Measurements from ENCODE around the gene PHLPP1.

The PHLPP1 gene

GRCh38 chr18:62759704-62760402, 44.5 kb downstream of the PHLPP1 start:
- no peaks in the 10 kb centered on the region for H3K9me3 ChIP-seq (ENCODE audit: control insufficient read depth in 2 of 2, low read length in 2 of 2)
- no peak overlapping the region for H3K9ac ChIP-seq (ENCODE audit: low read length in 2 of 2)
- no peaks in the 10 kb centered on the region for H3K27me3 ChIP-seq (ENCODE audit: control insufficient read depth in 1 of 2, insufficient read depth in 2 of 2, low read length in 2 of 2)
- no peaks in the 10 kb centered on the region for H3K36me3 ChIP-seq (ENCODE audit: control insufficient read depth in 2 of 2, insufficient read depth in 2 of 2, low read length in 2 of 2)
- H3K27ac ChIP-seq (ENCODE audit: low read length), result no peak overlapping the region
- H3K4me3 ChIP-seq (ENCODE audit: low read length in 2 of 2), result no peak overlapping the region
- H3K4me1 ChIP-seq (ENCODE audit: control insufficient read depth, insufficient read depth, low read length), result no peaks in the 10 kb centered on the region

GRCh38 chr18:62760403-62760734, 45.0 kb downstream of the PHLPP1 start:
- Histone ChIP-seq H3K36me3 (ENCODE audit: control insufficient read depth in 2 of 2, insufficient read depth in 2 of 2, low read length in 2 of 2) (no peaks in the 10 kb centered on the region), H3K27me3 (ENCODE audit: control insufficient read depth in 1 of 2, insufficient read depth in 2 of 2, low read length in 2 of 2) (no peaks in the 10 kb centered on the region), H3K9me3 (ENCODE audit: control insufficient read depth in 2 of 2, low read length in 2 of 2) (no peaks in the 10 kb centered on the region), H3K9ac (ENCODE audit: low read length in 2 of 2) (no peak overlapping the region), H3K4me1 (ENCODE audit: control insufficient read depth, insufficient read depth, low read length) (no peaks in the 10 kb centered on the region), H3K4me3 (ENCODE audit: low read length in 2 of 2) (no peak overlapping the region), H3K27ac (ENCODE audit: low read length) (no peak overlapping the region)

- Histone ChIP-seq H3K9ac (ENCODE audit: low read length in 2 of 2) (no peak overlapping the region), H3K27ac (ENCODE audit: low read length) (no peak overlapping the region), H3K4me1 (ENCODE audit: control insufficient read depth, insufficient read depth, low read length) (no peaks in the 10 kb centered on the region), H3K9me3 (ENCODE audit: control insufficient read depth in 2 of 2, low read length in 2 of 2) (no peaks in the 10 kb centered on the region), H3K27me3 (ENCODE audit: control insufficient read depth in 1 of 2, insufficient read depth in 2 of 2, low read length in 2 of 2) (no peaks in the 10 kb centered on the region), H3K4me3 (ENCODE audit: low read length in 2 of 2) (no peak overlapping the region), H3K36me3 (ENCODE audit: control insufficient read depth in 2 of 2, insufficient read depth in 2 of 2, low read length in 2 of 2) (no peaks in the 10 kb centered on the region)
These were observed 47.8 kb downstream of the PHLPP1 start for GRCh38 chr18:62763101-62763521.

GRCh38 chr18:62766266-62766665, 50.9 kb downstream of the PHLPP1 start:
- no peak overlapping the region for H3K27ac ChIP-seq (ENCODE audit: low read length)
- no peak overlapping the region for H3K4me3 ChIP-seq (ENCODE audit: low read length in 2 of 2)
- H3K4me1 ChIP-seq (ENCODE audit: control insufficient read depth, insufficient read depth, low read length), result no peaks in the 10 kb centered on the region
- no peaks in the 10 kb centered on the region for H3K27me3 ChIP-seq (ENCODE audit: control insufficient read depth in 1 of 2, insufficient read depth in 2 of 2, low read length in 2 of 2)
- no peaks in the 10 kb centered on the region for H3K36me3 ChIP-seq (ENCODE audit: control insufficient read depth in 2 of 2, insufficient read depth in 2 of 2, low read length in 2 of 2)
- H3K9me3 ChIP-seq (ENCODE audit: control insufficient read depth in 2 of 2, low read length in 2 of 2), result no peaks in the 10 kb centered on the region
- H3K9ac ChIP-seq (ENCODE audit: low read length in 2 of 2), result no peak overlapping the region

GRCh38 chr18:62767321-62767720, 52.0 kb downstream of the PHLPP1 start:
- no peaks in the 10 kb centered on the region for H3K9me3 ChIP-seq (ENCODE audit: control insufficient read depth in 2 of 2, low read length in 2 of 2)
- no peak overlapping the region for H3K9ac ChIP-seq (ENCODE audit: low read length in 2 of 2)
- no peak overlapping the region for H3K4me3 ChIP-seq (ENCODE audit: low read length in 2 of 2)
- H3K36me3 ChIP-seq (ENCODE audit: control insufficient read depth in 2 of 2, insufficient read depth in 2 of 2, low read length in 2 of 2), result no peaks in the 10 kb centered on the region
- H3K4me1 ChIP-seq (ENCODE audit: control insufficient read depth, insufficient read depth, low read length), result no peaks in the 10 kb centered on the region
- H3K27me3 ChIP-seq (ENCODE audit: control insufficient read depth in 1 of 2, insufficient read depth in 2 of 2, low read length in 2 of 2), result no peaks in the 10 kb centered on the region
- H3K27ac ChIP-seq (ENCODE audit: low read length), result no peak overlapping the region

- H3K9me3 ChIP-seq (ENCODE audit: control insufficient read depth in 2 of 2, low read length in 2 of 2), result no peaks in the 10 kb centered on the region
- H3K4me1 ChIP-seq (ENCODE audit: control insufficient read depth, insufficient read depth, low read length), result no peaks in the 10 kb centered on the region
- H3K27ac ChIP-seq (ENCODE audit: low read length), result no peak overlapping the region
- H3K36me3 ChIP-seq (ENCODE audit: control insufficient read depth in 2 of 2, insufficient read depth in 2 of 2, low read length in 2 of 2), result no peaks in the 10 kb centered on the region
- no peak overlapping the region for H3K9ac ChIP-seq (ENCODE audit: low read length in 2 of 2)
- no peak overlapping the region for H3K4me3 ChIP-seq (ENCODE audit: low read length in 2 of 2)
- H3K27me3 ChIP-seq (ENCODE audit: control insufficient read depth in 1 of 2, insufficient read depth in 2 of 2, low read length in 2 of 2), result no peaks in the 10 kb centered on the region
These were observed 52.7 kb downstream of the PHLPP1 start for GRCh38 chr18:62767836-62768557.

- Histone ChIP-seq H3K36me3 (ENCODE audit: control insufficient read depth in 2 of 2, insufficient read depth in 2 of 2, low read length in 2 of 2) (no peaks in the 10 kb centered on the region), H3K27ac (ENCODE audit: low read length) (no peak overlapping the region), H3K9me3 (ENCODE audit: control insufficient read depth in 2 of 2, low read length in 2 of 2) (no peaks in the 10 kb centered on the region), H3K4me1 (ENCODE audit: control insufficient read depth, insufficient read depth, low read length) (no peaks in the 10 kb centered on the region), H3K4me3 (ENCODE audit: low read length in 2 of 2) (no peak overlapping the region), H3K27me3 (ENCODE audit: control insufficient read depth in 1 of 2, insufficient read depth in 2 of 2, low read length in 2 of 2) (no peaks in the 10 kb centered on the region), H3K9ac (ENCODE audit: low read length in 2 of 2) (no peak overlapping the region)
These were observed 53.2 kb downstream of the PHLPP1 start for GRCh38 chr18:62768558-62768943.

- H3K27ac ChIP-seq (ENCODE audit: low read length), result no peak overlapping the region
- no peaks in the 10 kb centered on the region for H3K9me3 ChIP-seq (ENCODE audit: control insufficient read depth in 2 of 2, low read length in 2 of 2)
- H3K36me3 ChIP-seq (ENCODE audit: control insufficient read depth in 2 of 2, insufficient read depth in 2 of 2, low read length in 2 of 2), result no peaks in the 10 kb centered on the region
- no peaks in the 10 kb centered on the region for H3K4me1 ChIP-seq (ENCODE audit: control insufficient read depth, insufficient read depth, low read length)
- H3K4me3 ChIP-seq (ENCODE audit: low read length in 2 of 2), result no peak overlapping the region
- no peak overlapping the region for H3K9ac ChIP-seq (ENCODE audit: low read length in 2 of 2)
- no peaks in the 10 kb centered on the region for H3K27me3 ChIP-seq (ENCODE audit: control insufficient read depth in 1 of 2, insufficient read depth in 2 of 2, low read length in 2 of 2)
These were observed 53.9 kb downstream of the PHLPP1 start for GRCh38 chr18:62769216-62769615.

GRCh38 chr18:62771494-62772270, 56.3 kb downstream of the PHLPP1 start:
- no peaks in the 10 kb centered on the region for H3K4me1 ChIP-seq (ENCODE audit: control insufficient read depth, insufficient read depth, low read length)
- H3K36me3 ChIP-seq (ENCODE audit: control insufficient read depth in 2 of 2, insufficient read depth in 2 of 2, low read length in 2 of 2), result no peaks in the 10 kb centered on the region
- H3K27ac ChIP-seq (ENCODE audit: low read length), result no peak overlapping the region
- no peaks in the 10 kb centered on the region for H3K9me3 ChIP-seq (ENCODE audit: control insufficient read depth in 2 of 2, low read length in 2 of 2)
- H3K27me3 ChIP-seq (ENCODE audit: control insufficient read depth in 1 of 2, insufficient read depth in 2 of 2, low read length in 2 of 2), result no peaks in the 10 kb centered on the region
- no peak overlapping the region for H3K9ac ChIP-seq (ENCODE audit: low read length in 2 of 2)
- no peak overlapping the region for H3K4me3 ChIP-seq (ENCODE audit: low read length in 2 of 2)

GRCh38 chr18:62772860-62773584, 57.7 kb downstream of the PHLPP1 start:
- Histone ChIP-seq H3K4me1 (ENCODE audit: control insufficient read depth, insufficient read depth, low read length) (no peaks in the 10 kb centered on the region), H3K9me3 (ENCODE audit: control insufficient read depth in 2 of 2, low read length in 2 of 2) (no peaks in the 10 kb centered on the region), H3K36me3 (ENCODE audit: control insufficient read depth in 2 of 2, insufficient read depth in 2 of 2, low read length in 2 of 2) (no peaks in the 10 kb centered on the region), H3K9ac (ENCODE audit: low read length in 2 of 2) (no peak overlapping the region), H3K4me3 (ENCODE audit: low read length in 2 of 2) (no peak overlapping the region), H3K27ac (ENCODE audit: low read length) (no peak overlapping the region), H3K27me3 (ENCODE audit: control insufficient read depth in 1 of 2, insufficient read depth in 2 of 2, low read length in 2 of 2) (no peaks in the 10 kb centered on the region)
